ENCODE measurements around the gene LLGL1. TPM values are rescaled to one million over a fixed set of nuclear protein-coding genes. Genes with fewer than 3 reads are reported as not detected.

Gene LLGL1
- total RNA-seq, 1 experiment from 2014 or later = 30.2 TPM

DNA sequence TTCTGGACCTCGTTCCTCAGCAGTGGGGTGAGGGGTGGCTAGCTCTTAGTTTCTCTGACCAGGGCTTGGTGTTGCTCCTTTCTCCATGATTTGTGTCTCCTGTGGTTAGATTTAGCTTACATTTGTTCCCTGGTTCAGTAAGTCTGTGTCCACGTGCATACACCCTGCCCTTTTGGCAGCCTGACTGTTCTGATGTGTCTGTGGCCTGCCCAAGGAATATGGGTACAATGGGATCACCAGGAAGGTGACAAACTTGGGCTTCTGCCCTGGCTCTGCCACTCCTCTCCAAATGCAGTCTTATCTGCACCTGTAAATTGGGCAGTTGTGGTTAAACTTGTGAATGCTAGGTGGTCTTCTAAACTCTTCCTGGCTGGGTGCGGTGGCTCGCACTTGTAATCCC is 24.3 kb upstream of the LLGL1 start:
- Histone ChIP-seq H3K4me1 (ENCODE audit: insufficient read depth, low read length, poor library complexity, severe bottlenecking) (no peaks in the 10 kb centered on the region), H3K9me3 (ENCODE audit: low read depth, low read length, poor library complexity, severe bottlenecking) (no peaks in the 10 kb centered on the region), H3K27ac (ENCODE audit: low read depth, low read length, poor library complexity, severe bottlenecking) (no peak overlapping the region), H3K4me3 (ENCODE audit: low read depth, low read length, poor library complexity, severe bottlenecking) (no peak overlapping the region), H3K36me3 (ENCODE audit: insufficient read depth, low read length, poor library complexity, severe bottlenecking) (peaks cover 44% of the 10 kb centered on the region), H3K27me3 (replicated peaks; ENCODE audit: insufficient read depth, low read depth, low read length, poor library complexity) (no peaks in the 10 kb centered on the region)
- DNase-seq (ENCODE audit: low spot score) = no peak
- CTCF ChIA-PET = no interaction called here
- TF ChIP-seq, protein P1, sequence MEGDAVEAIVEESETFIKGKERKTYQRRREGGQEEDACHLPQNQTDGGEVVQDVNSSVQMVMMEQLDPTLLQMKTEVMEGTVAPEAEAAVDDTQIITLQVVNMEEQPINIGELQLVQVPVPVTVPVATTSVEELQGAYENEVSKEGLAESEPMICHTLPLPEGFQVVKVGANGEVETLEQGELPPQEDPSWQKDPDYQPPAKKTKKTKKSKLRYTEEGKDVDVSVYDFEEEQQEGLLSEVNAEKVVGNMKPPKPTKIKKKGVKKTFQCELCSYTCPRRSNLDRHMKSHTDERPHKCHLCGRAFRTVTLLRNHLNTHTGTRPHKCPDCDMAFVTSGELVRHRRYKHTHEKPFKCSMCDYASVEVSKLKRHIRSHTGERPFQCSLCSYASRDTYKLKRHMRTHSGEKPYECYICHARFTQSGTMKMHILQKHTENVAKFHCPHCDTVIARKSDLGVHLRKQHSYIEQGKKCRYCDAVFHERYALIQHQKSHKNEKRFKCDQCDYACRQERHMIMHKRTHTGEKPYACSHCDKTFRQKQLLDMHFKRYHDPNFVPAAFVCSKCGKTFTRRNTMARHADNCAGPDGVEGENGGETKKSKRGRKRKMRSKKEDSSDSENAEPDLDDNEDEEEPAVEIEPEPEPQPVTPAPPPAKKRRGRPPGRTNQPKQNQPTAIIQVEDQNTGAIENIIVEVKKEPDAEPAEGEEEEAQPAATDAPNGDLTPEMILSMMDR (conservative IDR thresholded peaks at IDR 0.05; ENCODE audit: low read depth, low read length) = no peak
- no peak for TF ChIP-seq EZH2 (IDR thresholded peaks at IDR 0.05; ENCODE audit: borderline replicate concordance, low read depth, low read length, poor library complexity, severe bottlenecking)
- intact Hi-C loops (cut with micrococcal nuclease; ENCODE audit: unreplicated experiment) = no loop called here
- no TSS peak for BruUV-seq (replicated peaks)
- POLR2A ChIA-PET (ENCODE audit: low non-redundant PET) = no interaction called here

DNA sequence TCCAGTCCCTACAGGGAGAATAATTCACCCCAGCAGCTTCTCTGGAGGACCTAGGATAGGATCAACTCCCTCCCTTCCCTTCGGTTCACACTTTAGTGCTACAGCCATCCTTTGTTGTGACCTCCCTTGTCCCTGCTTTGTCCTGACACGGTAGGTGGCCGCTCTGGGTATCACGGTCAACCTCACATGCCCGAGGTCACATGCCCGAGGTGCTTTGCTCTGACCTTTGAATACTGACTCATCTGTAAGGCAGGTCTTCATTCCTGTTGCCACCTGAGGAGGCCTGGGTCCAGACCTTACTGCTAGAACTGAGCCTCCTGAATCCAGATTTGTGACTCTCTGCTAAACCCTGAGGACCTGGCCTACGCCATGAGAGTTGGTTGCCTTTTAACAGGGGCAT is 22.1 kb upstream of the LLGL1 start:
- ChIA-PET CTCF (interaction anchor here (0.7 kb wide), 1 partner anchor 36 kb away, joined by 10 read pairs; no protein-coding TSS in a partner anchor), POLR2A (ENCODE audit: low non-redundant PET) (no interaction called here)
- H3K27ac ChIP-seq (ENCODE audit: low read depth, low read length, poor library complexity, severe bottlenecking) = no peak overlapping the region
- TF ChIP-seq, protein P1 (conservative IDR thresholded peaks at IDR 0.05; ENCODE audit: low read depth, low read length) = no peak
- no peak for TF ChIP-seq EZH2 (IDR thresholded peaks at IDR 0.05; ENCODE audit: borderline replicate concordance, low read depth, low read length, poor library complexity, severe bottlenecking)
- no peak overlapping the region for H3K4me3 ChIP-seq (ENCODE audit: low read depth, low read length, poor library complexity, severe bottlenecking)
- intact Hi-C loops (cut with micrococcal nuclease; ENCODE audit: unreplicated experiment) = no loop called here
- DNase-seq (ENCODE audit: low spot score) = no peak
- BruUV-seq (replicated peaks) = no TSS peak
- H3K9me3 ChIP-seq (ENCODE audit: low read depth, low read length, poor library complexity, severe bottlenecking) = no peaks in the 10 kb centered on the region
- H3K27me3 ChIP-seq (replicated peaks; ENCODE audit: insufficient read depth, low read depth, low read length, poor library complexity) = no peaks in the 10 kb centered on the region
- no peaks in the 10 kb centered on the region for H3K4me1 ChIP-seq (ENCODE audit: insufficient read depth, low read length, poor library complexity, severe bottlenecking)
- H3K36me3 ChIP-seq (ENCODE audit: insufficient read depth, low read length, poor library complexity, severe bottlenecking) = peaks cover 43% of the 10 kb centered on the region

DNA sequence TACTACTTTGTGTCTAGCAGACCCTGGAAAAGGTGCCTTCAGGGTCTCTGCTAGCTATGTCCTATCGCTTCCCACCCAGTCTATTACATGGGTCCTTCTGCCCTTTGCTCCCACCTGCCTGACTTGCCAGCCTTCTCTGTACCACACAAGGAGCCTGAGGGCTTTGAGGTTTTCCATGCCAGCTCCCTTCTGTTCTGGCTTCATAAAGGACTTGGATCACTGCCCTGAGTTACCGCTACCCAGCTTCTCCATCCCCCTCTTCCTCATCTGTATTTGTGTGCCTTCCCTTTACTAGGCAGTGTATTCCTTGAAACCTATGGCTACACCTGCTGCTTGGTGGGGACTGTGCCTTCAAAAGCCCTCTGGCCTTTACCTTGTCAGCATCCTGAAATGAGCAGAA is 19.6 kb upstream of the LLGL1 start:
- no peaks in the 10 kb centered on the region for H3K27me3 ChIP-seq (replicated peaks; ENCODE audit: insufficient read depth, low read depth, low read length, poor library complexity)
- ChIA-PET CTCF (no interaction called here), POLR2A (ENCODE audit: low non-redundant PET) (no interaction called here)
- peaks cover 50% of the 10 kb centered on the region for H3K36me3 ChIP-seq (ENCODE audit: insufficient read depth, low read length, poor library complexity, severe bottlenecking)
- intact Hi-C loops (cut with micrococcal nuclease; ENCODE audit: unreplicated experiment) = no loop called here
- no peak overlapping the region for H3K27ac ChIP-seq (ENCODE audit: low read depth, low read length, poor library complexity, severe bottlenecking)
- H3K9me3 ChIP-seq (ENCODE audit: low read depth, low read length, poor library complexity, severe bottlenecking) = no peaks in the 10 kb centered on the region
- H3K4me1 ChIP-seq (ENCODE audit: insufficient read depth, low read length, poor library complexity, severe bottlenecking) = no peaks in the 10 kb centered on the region
- no TSS peak for BruUV-seq (replicated peaks)
- DNase-seq (ENCODE audit: low spot score) = no peak
- no peak overlapping the region for H3K4me3 ChIP-seq (ENCODE audit: low read depth, low read length, poor library complexity, severe bottlenecking)
- TF ChIP-seq, protein P1 (conservative IDR thresholded peaks at IDR 0.05; ENCODE audit: low read depth, low read length) = no peak
- no peak for TF ChIP-seq EZH2 (IDR thresholded peaks at IDR 0.05; ENCODE audit: borderline replicate concordance, low read depth, low read length, poor library complexity, severe bottlenecking)
